Activated naive CD4-positive, alpha-beta T cell treated with anti-CD3 and anti-CD28 coated beads for 36 hours (primary cell): Measurements from ENCODE around the gene RHOT2. TPM values are rescaled to one million over a fixed set of nuclear protein-coding genes. Genes with fewer than 3 reads are reported as not detected.

Experiments
- CTCF ChIA-PET: fragments of 350-600 bp; sonication (Branson Sonifier 250); formaldehyde crosslinking; loops from one replicate; lab custom pipeline; 2021; ENCODE audit warnings: antibody characterized with exemption; lab: Charles Lee
- DNase-seq: peaks from one replicate; pipeline ENCODE4 v3.0.0-alpha.2; 2020
- H3K27ac Mint-ChIP-seq: one replicate; pipeline ENCODE4 v1.8.0; 2021; ENCODE audit warnings: mild to moderate bottlenecking, mixed read lengths
- H3K27me3 Mint-ChIP-seq: one replicate; pipeline ENCODE4 v1.8.0; 2021; ENCODE audit warnings: low read depth, mixed read lengths
- H3K36me3 Mint-ChIP-seq: one replicate; pipeline ENCODE4 v1.8.0; 2021; ENCODE audit warnings: low read depth, mixed read lengths
- H3K4me1 Mint-ChIP-seq: one replicate; pipeline ENCODE4 v1.8.0; 2021; ENCODE audit warnings: low read depth, mixed read lengths
- H3K4me3 Mint-ChIP-seq: one replicate; pipeline ENCODE4 v1.8.0; 2021; ENCODE audit warnings: mild to moderate bottlenecking, moderate library complexity, mixed read lengths
- H3K9me3 Mint-ChIP-seq: one replicate; pipeline ENCODE4 v1.8.0; 2021; ENCODE audit warnings: mixed read lengths
- intact Hi-C: fragments of 100-400 bp; cut with micrococcal nuclease; formaldehyde crosslinking; loops from one replicate; pipeline ENCODE4 v1.15.1; 2023
- total RNA-seq, 2 experiments: library from RNA; stranded (reverse); gene quantifications; one replicate each; pipeline ENCODE4 v1.2.3, GENCODE V29; 2021

The RHOT2 gene
- total RNA-seq, 2 experiments from 2014 or later = 81.9 to 84.0 TPM

DNA sequence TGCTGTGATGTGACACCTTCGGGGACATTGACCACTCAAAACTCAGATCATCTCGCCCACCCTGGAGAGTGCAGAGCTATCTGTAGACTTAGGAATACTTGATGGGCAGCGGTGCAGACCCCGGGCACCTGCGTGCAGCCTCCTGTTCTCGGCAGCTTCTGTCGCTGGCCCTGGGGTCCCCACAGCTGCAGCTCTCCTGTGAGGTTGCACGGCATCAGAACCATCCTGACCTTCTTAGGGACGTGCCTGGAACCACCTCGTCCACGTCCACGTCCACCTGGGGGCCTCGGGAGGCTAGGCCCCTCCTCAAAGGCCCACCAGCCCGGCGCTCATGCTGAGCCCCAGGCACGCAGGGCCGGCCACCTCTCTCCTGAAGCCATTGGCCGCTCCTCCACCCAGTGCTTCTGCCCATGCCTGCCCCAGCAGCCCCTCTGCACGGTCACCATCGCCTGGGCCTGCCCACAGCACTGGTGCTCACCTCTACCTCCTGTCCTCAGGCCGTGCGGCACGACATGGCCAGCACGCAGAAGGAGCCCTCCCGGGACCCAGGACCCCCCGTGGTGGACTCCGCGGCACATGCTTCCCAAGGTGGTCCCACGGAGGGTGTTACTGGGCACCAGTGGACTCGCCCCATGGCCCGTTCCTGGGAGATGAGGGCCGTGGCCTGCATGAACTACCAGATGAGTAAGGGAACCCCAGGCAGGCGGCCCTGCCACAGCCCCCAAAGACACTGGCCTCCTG lies 39.4 kb upstream of the RHOT2 start:
- no peaks in the 10 kb centered on the region for H3K4me1 Mint-ChIP-seq
- intact Hi-C loops = no loop called here
- CTCF ChIA-PET = no interaction called here
- no peaks in the 10 kb centered on the region for H3K27me3 Mint-ChIP-seq
- H3K36me3 Mint-ChIP-seq = no peaks in the 10 kb centered on the region
- no peak overlapping the region for H3K4me3 Mint-ChIP-seq
- H3K27ac Mint-ChIP-seq = no peak overlapping the region
- no peaks in the 10 kb centered on the region for H3K9me3 Mint-ChIP-seq
- DNase-seq = no peak

GRCh38 chr16:629185-629832 lies 38.6 kb upstream of the RHOT2 start:
- Mint-ChIP-seq H3K4me1 (peaks cover under 1% of the 10 kb centered on the region), H3K4me3 (no peak overlapping the region), H3K9me3 (no peaks in the 10 kb centered on the region), H3K27ac (no peak overlapping the region), H3K27me3 (no peaks in the 10 kb centered on the region), H3K36me3 (peaks cover 5% of the 10 kb centered on the region)
- CTCF ChIA-PET = no interaction called here
- DNase-seq = no peak
- intact Hi-C loops = no loop called here

GRCh38 chr16:629833-630248 lies 38.1 kb upstream of the RHOT2 start:
- H3K9me3 Mint-ChIP-seq = no peaks in the 10 kb centered on the region
- no peak overlapping the region for H3K4me3 Mint-ChIP-seq
- intact Hi-C loops = no loop called here
- CTCF ChIA-PET = no interaction called here
- no peak for DNase-seq
- peaks cover 8% of the 10 kb centered on the region for H3K36me3 Mint-ChIP-seq
- peaks cover 4% of the 10 kb centered on the region for H3K4me1 Mint-ChIP-seq
- H3K27me3 Mint-ChIP-seq = no peaks in the 10 kb centered on the region
- H3K27ac Mint-ChIP-seq = no peak overlapping the region

GRCh38 chr16:630249-630814 lies 37.6 kb upstream of the RHOT2 start:
- Mint-ChIP-seq H3K36me3 (peaks cover 9% of the 10 kb centered on the region), H3K4me1 (peaks cover 7% of the 10 kb centered on the region), H3K4me3 (no peak overlapping the region), H3K27me3 (no peaks in the 10 kb centered on the region), H3K9me3 (no peaks in the 10 kb centered on the region), H3K27ac (no peak overlapping the region)
- intact Hi-C loops = no loop called here
- no peak for DNase-seq
- CTCF ChIA-PET = no interaction called here

DNA sequence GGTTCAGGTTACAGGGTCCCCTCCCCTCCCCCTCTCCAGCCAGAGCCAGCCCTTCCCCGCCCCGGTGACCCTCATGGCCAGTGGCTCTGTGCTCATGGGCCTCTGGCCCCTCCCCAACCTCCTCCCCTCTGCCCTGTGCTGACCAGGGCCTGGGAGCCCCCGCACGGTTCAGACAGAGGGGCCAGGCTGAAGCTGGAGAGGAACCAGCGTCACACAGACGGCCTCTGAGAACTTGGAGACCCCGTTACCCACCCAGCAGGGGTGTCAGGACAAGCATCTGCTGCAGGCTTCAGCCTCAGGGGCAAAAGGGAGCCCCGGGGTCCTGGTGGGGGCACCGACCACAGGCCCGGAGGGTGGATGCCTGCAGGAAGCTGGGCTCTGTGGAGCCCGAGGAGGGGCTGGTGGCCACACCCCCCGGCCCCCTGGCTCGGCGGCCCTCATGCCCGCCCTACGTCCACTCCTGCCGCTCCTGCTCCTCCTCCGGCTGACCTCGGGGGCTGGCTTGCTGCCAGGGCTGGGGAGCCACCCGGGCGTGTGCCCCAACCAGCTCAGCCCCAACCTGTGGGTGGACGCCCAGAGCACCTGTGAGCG lies 37.0 kb upstream of the RHOT2 start, which contains the start of gene WFIKKN1:
Gene WFIKKN1 (plus strand): TSS at position 171 of the 591 bp plus-strand sequence. CDS start 269 bp downstream, at position 440.
- Mint-ChIP-seq H3K27ac (no peak within 1 kb of the TSS), H3K27me3 (no peaks in the 10 kb centered on the region), H3K9me3 (no peaks in the 10 kb centered on the region), H3K4me3 (no peak within 1 kb of the TSS), H3K4me1 (peaks cover 7% of the 10 kb centered on the region), H3K36me3 (peaks cover 9% of the 10 kb centered on the region)
- no peak for DNase-seq
- CTCF ChIA-PET = no interaction called here
- intact Hi-C loops = no loop called here

DNA sequence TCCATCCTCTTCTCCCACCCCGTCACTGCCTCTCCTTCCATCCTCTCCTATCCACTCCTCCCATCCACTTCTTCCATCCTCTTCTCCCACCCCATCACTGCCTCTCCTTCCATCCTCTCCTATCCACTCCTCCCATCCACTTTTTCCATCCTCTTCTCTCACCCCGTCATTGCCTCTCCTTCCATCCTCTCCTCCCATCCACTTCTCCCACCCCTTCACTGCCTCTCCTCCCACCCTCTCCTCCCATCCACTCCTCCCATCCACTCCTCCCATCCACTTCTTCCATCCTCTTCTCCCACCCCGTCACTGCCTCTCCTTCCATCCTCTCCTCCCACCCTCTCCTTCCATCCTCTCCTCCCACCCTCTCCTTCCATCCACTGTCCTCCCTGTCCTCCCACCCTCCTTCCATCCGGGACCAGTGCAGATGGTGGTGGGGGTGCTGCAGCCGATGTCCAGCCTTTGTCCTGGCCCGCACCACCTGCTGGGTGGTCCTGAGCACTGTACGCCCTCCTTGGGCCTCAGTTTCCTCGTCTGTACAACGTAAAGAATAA lies 36.0 kb upstream of the RHOT2 start:
- CTCF ChIA-PET = no interaction called here
- no peak overlapping the region for H3K4me3 Mint-ChIP-seq

GRCh38 chr16:632486-633335 lies 35.2 kb upstream of the RHOT2 start:
- no peak for DNase-seq
- intact Hi-C loops = no loop called here
- H3K27ac Mint-ChIP-seq = no peak overlapping the region
- CTCF ChIA-PET = no interaction called here
- no peaks in the 10 kb centered on the region for H3K9me3 Mint-ChIP-seq
- H3K36me3 Mint-ChIP-seq = peaks cover 11% of the 10 kb centered on the region
- H3K4me1 Mint-ChIP-seq = peaks cover 14% of the 10 kb centered on the region
- no peaks in the 10 kb centered on the region for H3K27me3 Mint-ChIP-seq
- no peak overlapping the region for H3K4me3 Mint-ChIP-seq

More for the DNA sequence above, 36.0 kb upstream of the RHOT2 start:
- no peaks in the 10 kb centered on the region for H3K27me3 Mint-ChIP-seq
- H3K27ac Mint-ChIP-seq = no peak overlapping the region
- intact Hi-C loops = no loop called here
- H3K4me1 Mint-ChIP-seq = peaks cover 10% of the 10 kb centered on the region
- H3K9me3 Mint-ChIP-seq = no peaks in the 10 kb centered on the region
- peaks cover 11% of the 10 kb centered on the region for H3K36me3 Mint-ChIP-seq
- no peak for DNase-seq

DNA sequence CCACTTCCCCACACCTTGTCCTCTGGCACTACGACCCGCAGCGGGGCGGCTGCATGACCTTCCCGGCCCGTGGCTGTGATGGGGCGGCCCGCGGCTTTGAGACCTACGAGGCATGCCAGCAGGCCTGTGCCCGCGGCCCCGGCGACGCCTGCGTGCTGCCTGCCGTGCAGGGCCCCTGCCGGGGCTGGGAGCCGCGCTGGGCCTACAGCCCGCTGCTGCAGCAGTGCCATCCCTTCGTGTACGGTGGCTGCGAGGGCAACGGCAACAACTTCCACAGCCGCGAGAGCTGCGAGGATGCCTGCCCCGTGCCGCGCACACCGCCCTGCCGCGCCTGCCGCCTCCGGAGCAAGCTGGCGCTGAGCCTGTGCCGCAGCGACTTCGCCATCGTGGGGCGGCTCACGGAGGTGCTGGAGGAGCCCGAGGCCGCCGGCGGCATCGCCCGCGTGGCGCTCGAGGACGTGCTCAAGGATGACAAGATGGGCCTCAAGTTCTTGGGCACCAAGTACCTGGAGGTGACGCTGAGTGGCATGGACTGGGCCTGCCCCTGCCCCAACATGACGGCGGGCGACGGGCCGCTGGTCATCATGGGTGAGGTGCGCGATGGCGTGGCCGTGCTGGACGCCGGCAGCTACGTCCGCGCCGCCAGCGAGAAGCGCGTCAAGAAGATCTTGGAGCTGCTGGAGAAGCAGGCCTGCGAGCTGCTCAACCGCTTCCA lies 34.4 kb upstream of the RHOT2 start:
- CTCF ChIA-PET = interaction anchor here (0.6 kb wide), 1 partner anchor 211 kb away, joined by 3 read pairs; no protein-coding TSS in a partner anchor
- Mint-ChIP-seq H3K36me3 (peaks cover 11% of the 10 kb centered on the region), H3K4me3 (no peak overlapping the region), H3K4me1 (peaks cover 15% of the 10 kb centered on the region), H3K9me3 (no peaks in the 10 kb centered on the region), H3K27me3 (no peaks in the 10 kb centered on the region), H3K27ac (no peak overlapping the region)
- intact Hi-C loops = no loop called here
- DNase-seq = no peak

GRCh38 chr16:634051-634670 lies 33.8 kb upstream of the RHOT2 start:
- Mint-ChIP-seq H3K27me3 (no peaks in the 10 kb centered on the region), H3K4me3 (peak overlapping the region; percentile 45), H3K4me1 (peaks cover 15% of the 10 kb centered on the region), H3K27ac (no peak overlapping the region), H3K36me3 (peaks cover 11% of the 10 kb centered on the region), H3K9me3 (no peaks in the 10 kb centered on the region)
- CTCF ChIA-PET = interaction anchor here (0.6 kb wide), 1 partner anchor 212 kb away, joined by 3 read pairs; no protein-coding TSS in a partner anchor
- DNase-seq = no peak
- intact Hi-C loops = no loop called here

DNA sequence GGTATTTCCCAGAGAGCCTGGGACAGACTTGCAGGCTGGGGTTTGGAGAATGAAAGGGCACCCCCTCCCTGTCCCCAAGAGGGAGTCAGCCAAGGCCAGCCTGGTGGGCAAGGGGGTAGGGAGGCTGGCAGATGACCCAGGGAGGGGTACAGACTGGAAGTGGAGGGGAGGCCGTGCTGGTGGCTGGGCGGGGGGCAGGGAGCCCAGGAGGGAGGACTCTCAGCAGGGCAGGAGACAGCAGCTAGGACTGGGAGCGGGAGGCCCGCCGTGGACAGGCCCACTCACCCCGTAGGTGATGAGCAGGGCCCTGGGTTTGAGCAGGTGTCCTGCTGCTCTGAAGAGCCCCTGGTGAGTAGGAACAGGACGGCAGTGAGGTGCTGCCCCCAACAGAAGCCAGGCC lies 32.9 kb upstream of the RHOT2 start:
- Mint-ChIP-seq H3K9me3 (no peaks in the 10 kb centered on the region), H3K27ac (no peak overlapping the region), H3K36me3 (peaks cover 11% of the 10 kb centered on the region), H3K4me1 (peaks cover 15% of the 10 kb centered on the region), H3K4me3 (peak overlapping the region; percentile 66), H3K27me3 (no peaks in the 10 kb centered on the region)
- DNase-seq = no peak
- CTCF ChIA-PET = no interaction called here
- intact Hi-C loops = no loop called here
